HL-60/S4 (cell line): ENCODE measurements around the gene TMEM108.

Source experiments
- in situ Hi-C: fragments of 300-500 bp; cut with MboI; formaldehyde crosslinking; loops from 2 replicates; pipeline ENCODE4 v1.14.3; 2022; ENCODE audit warnings: low sequenced_read_pairs

TMEM108 gene

DNA sequence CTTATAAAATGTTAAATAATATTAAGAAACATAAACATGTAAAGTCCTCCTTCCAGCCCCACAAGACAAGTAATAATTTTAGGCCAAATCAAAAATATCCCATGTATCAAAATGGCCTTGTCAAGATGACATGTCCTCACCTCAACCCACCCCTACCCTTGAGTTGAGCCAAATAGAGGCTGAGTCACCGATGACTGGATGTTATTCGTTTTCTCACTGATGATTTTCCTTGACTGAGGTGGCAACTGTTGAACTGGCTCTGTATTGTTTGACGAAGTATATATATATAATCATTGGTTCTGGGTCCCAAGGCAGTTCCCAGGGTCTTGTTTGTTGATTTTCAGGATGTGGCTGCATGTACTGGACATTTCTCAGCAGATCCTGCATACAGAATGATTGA, 75.3 kb downstream of the TMEM108 start:
- in situ Hi-C loops: no loop called here

GRCh38 chr3:133113927-133114597, 75.9 kb downstream of the TMEM108 start:
- in situ Hi-C loops: no loop called here

GRCh38 chr3:133115176-133115575, 77.0 kb downstream of the TMEM108 start:
- in situ Hi-C loops: no loop called here

DNA sequence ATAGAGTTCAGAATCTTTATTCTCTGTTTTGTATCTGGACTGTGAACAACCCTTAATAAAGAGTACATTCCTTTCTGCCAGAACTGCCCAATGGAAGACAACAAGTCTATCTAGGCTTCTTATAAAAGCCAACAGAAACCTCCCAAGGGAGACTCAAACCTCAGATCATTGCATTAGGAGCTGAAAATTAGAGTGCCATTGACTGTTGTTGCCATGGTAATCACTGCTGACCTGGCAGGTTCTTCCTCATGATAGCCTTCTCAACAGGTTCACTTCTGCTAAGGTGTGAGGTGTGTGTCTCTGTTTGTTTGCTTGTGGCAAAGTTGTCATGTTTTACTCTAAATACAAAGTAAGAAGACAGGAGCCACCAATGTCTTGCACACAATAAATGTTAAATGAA, 79.2 kb downstream of the TMEM108 start:
- in situ Hi-C loops: no loop called here

DNA sequence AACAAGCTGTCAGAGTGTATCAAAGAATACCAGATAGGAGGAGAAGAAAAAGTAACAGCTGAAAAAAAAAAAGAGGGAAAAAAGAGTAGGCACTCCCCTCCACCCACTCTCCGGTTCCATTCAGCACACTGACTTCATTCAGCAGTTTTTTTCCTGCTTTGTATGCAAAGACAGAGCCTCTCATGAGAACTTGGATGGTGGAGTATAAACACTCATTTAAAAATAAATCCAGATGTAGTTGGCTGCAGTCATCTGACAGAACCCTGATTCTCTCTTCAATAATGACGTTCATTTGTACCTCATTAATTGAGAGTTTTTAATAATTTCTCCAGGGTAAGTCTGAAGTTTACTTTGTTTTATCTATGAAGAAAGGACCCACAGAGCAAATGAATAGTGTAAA, 81.0 kb downstream of the TMEM108 start:
- in situ Hi-C loops: no loop called here

- in situ Hi-C loops: no loop called here
These were observed 83.3 kb downstream of the TMEM108 start for GRCh38 chr3:133121450-133121849.

DNA sequence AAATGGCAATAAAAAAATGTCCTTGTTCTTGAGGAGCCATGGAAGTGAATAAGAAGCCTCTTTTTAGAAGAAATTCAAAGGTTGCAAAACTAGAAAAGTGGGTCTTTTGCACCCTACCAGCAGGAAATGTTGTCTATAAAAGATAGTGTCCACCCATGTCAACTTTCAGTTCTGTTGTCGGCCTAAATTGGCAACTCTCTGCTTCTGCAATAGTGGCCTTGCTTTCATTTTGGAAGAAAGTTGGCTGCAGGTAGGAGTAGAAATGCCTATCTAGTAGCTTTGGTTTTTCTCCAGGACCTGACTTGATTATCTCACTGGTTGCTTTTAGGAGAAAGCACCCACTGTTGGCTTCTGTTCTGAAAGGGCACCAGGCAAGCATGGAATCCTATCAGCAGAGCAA, 85.4 kb downstream of the TMEM108 start:
- in situ Hi-C loops: no loop called here

- in situ Hi-C loops: no loop called here
These were observed 86.3 kb downstream of the TMEM108 start for GRCh38 chr3:133124511-133124910.

- in situ Hi-C loops: no loop called here
These were observed 87.0 kb downstream of the TMEM108 start for GRCh38 chr3:133125171-133125570.

DNA sequence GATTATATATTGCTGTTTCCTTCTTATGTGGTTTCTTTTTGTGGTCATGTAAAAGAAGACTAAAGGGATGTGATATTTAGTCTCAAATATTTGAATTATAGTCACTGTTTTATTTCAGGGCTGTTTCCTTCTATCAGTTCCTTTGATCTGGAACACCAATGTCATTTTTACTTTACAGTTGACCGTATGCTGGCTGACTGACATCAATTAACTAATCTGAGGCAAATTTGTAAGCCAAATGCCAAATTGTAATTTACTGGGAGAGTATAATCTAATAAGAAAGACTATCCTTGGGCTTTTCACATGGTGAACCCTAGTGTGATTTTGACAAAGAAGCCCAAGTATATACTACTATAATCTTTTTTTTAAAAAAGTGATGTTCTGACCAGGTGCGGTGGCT, 87.6 kb downstream of the TMEM108 start:
- in situ Hi-C loops: no loop called here

DNA sequence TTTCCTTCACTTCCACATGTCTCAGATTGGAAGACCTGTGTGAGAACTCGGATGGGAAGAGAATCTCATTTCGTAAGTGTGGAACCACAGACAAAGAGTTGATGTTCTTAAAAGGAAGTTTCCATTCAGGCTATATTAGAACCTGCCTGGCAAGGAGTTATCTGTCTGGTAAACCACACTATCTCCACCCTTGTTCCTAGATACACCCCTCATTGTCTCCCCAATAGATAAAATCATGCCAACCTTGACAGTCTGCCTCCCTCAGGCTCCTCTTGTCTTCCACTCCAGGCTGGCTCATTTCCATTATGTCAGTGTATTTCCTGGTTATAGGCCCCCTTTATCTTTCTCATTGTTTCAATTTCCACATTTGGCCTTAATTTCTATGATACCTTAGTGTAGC, 89.2 kb downstream of the TMEM108 start:
- in situ Hi-C loops: no loop called here

- in situ Hi-C loops: no loop called here
These were observed 92.0 kb downstream of the TMEM108 start for GRCh38 chr3:133130168-133130567.

- in situ Hi-C loops: no loop called here
These were observed 97.1 kb downstream of the TMEM108 start for GRCh38 chr3:133135306-133135705.

GRCh38 chr3:133136114-133137041, 98.2 kb downstream of the TMEM108 start:
- in situ Hi-C loops: no loop called here

- in situ Hi-C loops: no loop called here
These were observed 99.1 kb downstream of the TMEM108 start for GRCh38 chr3:133137042-133137996.

- in situ Hi-C loops: no loop called here
These were observed 99.8 kb downstream of the TMEM108 start for GRCh38 chr3:133138017-133138416.

DNA sequence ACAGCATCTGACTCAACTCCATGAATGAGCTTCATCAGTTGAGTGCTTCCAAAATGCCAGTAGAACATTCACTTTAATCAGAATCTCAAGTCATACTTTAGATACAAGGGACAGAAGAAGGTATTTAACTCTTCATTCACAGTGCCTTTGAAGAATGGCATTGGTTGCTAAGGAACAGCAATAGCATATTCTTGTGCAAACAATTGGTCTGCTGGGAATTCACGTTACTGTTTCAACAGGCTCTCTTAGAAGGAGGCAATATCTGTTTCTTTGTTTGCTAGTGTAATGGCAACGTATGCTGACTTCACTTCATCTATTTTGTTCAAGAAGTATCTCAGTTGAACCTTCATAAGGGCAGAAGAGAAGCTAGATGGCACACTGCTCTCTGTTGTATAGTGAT, 113.9 kb downstream of the TMEM108 start:
- in situ Hi-C loops: no loop called here

DNA sequence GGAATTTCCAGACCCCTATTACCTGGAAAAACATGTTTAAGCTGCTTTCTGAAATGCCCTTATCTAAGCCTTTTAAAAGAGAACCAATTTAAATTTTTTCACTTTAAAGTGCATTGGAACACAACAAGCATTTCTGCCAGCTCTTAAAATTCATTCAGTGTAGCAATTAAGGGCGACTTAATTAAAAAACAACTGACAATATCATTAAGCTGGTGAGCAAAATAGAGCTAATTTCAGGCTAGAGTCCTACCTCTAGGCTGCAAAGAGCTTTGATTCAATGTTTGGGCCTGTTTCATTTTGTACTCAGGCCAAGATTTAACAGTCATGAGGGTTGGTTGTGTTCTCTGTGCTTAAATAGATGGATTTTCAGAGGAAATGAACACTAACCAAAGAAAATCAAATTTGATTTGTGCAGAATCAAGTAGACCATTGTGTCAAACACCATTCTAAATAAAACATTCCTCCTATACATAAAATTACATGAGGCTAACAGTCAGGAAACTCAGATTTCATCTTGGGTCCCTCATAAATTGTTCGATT, 114.6 kb downstream of the TMEM108 start:
- in situ Hi-C loops: no loop called here

DNA sequence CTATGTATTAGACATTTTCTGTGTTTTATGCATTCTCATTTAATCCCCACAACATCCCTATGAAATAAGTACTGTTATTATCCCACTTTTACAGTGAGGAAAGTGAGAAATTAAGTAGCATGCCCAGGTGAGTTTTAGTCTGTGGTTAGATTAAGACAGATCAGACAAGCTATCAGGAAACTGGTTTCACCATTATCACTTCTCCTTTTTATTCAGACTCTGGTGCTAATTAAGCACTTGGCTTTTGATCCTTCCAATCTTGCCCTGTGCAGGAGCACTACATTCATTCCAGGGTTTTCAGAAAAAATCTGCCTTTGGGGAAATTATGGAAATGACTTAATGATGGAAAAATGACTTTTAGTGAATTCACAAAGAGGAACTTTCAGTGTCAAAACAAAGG, 115.2 kb downstream of the TMEM108 start:
- in situ Hi-C loops: no loop called here

GRCh38 chr3:133157716-133158115, 119.5 kb downstream of the TMEM108 start:
- in situ Hi-C loops: no loop called here

GRCh38 chr3:133158686-133159085, 120.5 kb downstream of the TMEM108 start:
- in situ Hi-C loops: no loop called here
